HG02571 (cell line): ENCODE data around the gene SYP.
"Not testable (repeated sequence)": the region's sequence is repeated elsewhere in the genome, so short reads cannot be mapped to it uniquely, and the experiment has no call there.

Experiments used
- ATAC-seq: cut with Tn5 transposase; IDR thresholded peaks from one replicate; pipeline ENCODE4 v1.9.1; 2021; ENCODE audit warnings: mild to moderate bottlenecking, moderate library complexity; ENCODE audit not compliant: unreplicated experiment

SYP gene

DNA sequence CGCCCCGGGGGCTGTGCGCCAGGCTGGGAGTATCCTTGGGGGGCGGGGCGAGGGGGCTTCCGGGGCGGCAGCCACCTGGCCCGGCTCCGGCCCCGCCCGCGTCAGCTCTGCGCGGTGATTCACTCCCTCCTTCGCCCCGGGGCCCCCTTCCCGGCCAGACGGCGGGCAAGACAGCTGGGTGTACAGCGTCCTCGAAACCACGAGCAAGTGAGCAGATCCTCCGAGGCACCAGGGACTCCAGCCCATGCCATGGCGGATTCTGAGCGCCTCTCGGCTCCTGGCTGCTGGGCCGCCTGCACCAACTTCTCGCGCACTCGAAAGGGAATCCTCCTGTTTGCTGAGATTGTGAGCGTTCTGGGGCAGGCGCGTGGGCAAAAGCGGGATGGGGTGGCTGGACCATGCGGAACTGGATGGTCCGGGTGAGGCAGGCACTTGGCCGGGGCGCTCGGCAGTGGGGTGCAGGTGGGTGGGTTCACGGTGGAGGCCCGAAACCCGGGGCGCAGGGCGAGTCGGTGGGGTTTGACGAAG is 28.2 kb downstream of the SYP start, which contains the start of gene PLP2:
Gene PLP2, plus strand, starts transcription at position 147 of the 528 bp plus-strand sequence. Its CDS starts 103 bp downstream, at position 250.
- peak; percentile 24 for ATAC-seq

- no peak for ATAC-seq
Observed at GRCh38 chrX:49167740-49168108, 32.3 kb downstream of the SYP start.

DNA sequence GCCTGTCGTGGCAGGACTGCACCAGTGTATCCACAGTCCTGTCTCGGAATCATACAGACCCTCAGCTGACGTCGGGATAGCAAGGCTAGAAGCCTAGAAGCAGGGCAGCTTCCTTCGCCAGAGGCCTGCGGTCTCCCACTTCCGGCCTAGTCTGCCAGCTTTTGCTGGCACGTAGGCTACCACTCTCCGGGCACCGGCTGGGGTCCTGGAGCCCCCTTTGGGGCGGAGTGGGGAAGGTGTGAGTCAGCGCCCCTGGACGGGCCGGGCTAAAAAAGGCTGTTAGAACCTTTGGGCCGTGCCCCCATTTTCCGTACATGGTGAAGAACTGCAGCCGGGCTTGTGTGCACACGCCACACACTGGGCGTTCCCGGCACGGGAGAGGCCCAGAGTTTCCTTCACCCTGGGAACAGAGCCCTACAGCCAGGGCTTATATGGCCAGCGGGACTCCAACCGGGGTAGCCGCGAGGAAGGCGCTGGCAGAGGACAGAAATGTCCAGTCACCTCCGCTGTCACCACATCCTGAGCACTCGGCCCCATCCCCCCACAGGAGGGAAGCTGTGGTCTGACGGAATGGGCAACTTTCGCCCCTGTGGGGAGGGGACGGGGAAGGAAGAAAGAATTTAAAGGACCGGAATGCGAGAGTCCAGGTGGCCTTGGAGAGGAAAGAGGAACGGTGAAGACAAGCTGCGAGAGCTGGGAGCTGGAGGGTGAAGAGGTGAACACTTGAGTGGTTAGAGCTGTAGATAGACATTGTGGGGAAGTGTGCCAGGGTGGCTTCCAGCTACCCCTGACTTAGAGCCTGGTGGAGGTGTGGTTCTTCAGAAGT is 32.9 kb downstream of the SYP start:
- ATAC-seq, result no peak

GRCh38 chrX:49165901-49166881 is 33.8 kb downstream of the SYP start:
- no peak for ATAC-seq

DNA sequence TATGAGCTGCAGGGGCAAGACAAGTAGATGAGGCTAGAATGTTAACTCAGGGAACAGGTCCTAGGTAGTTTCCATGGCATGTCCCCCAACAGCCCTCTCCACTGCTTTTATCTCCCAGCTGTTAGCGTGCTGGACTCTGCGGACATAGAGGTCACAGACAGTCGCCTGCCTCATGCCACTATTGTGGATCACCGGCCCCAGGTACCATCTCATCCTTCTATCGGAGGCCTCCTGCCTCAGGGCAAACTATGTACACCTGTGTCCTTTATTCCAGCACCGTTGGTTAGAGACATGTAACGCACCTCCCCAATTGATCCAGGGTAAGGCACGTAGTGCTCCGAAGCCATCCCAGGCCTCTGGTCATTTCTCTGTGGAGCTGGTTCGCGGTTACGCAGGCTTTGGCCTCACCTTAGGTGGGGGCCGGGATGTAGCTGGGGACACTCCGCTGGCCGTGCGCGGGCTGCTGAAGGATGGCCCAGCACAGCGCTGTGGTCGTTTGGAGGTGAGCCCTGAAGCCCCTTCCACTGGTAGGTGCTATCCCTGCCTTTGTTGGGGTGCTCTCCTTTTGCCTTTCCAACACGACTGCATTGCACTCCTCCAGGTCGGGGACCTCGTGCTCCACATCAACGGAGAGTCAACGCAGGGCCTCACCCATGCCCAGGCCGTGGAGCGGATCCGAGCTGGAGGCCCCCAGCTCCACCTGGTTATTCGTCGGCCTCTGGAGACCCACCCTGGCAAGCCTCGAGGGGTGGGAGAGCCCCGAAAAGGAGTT is 35.2 kb downstream of the SYP start:
- ATAC-seq, result no peak

DNA sequence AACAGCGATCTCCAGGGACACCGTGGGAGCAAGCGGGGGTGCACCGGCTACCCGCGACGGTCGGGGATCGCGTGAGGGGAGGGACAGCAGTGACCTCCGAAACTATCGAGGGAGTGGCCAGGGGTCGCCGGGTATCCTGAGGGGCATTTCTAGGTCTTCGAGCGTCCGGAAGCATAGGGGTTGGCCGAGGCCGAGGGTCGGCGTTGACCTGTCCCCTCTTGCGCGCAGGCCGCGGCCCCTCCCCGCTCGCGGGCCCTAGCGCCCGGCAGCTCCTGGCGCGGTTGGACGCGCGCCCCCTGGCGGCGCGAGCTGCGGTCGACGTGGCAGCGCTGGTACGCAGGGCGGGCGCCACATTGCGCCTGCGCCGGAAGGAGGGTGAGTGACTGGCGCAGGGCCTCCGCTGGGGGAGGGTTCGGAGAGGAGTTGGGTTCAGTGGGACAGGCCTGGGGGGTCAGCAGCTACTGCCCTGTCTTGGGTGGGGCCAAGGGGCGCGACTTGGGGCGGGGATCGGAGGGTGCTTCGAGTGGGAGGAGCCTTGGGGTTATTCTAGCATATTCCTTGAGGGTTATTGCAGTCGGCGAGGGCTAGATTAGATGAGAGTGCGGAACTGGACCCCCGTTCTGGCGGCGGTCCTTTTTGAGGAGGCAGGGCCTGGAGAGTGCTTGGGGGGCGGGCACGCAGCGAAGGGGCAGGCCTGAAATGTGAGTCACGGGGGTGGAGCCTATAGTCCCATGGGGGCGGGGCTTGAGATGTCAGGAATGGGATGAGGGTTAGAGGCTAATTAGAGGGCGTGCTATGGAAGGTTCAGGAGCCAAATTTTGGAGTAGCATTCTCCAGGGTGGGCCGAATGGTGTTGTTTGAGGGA is 36.2 kb downstream of the SYP start:
- ATAC-seq, result peak; percentile 46

- no peak for ATAC-seq
Observed at GRCh38 chrX:49162620-49163019, 37.4 kb downstream of the SYP start, which contains the start of gene MAGIX. TSS of gene MAGIX (plus strand) at chrX:49162758. CDS start at chrX:49162890, 132 bp downstream.

DNA sequence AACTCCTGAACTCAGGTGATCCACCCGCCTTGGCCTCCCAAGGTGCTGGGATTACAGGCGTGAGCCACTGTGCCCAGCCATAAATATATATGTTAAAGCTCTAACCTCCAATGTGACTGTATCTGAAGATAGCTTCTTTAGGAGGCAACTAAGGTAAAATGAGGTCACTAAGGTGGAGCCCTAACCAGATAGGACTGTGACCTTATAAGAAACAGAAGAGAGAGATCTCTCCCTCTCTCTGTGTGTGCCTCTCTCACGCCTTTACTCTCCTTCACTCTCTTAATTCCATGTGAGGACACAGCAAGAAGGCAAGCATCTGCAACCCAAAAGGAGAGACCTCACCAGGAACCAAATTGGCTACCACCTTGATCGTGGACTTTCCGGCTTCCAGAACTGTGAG is 38.4 kb downstream of the SYP start:
- no peak for ATAC-seq

DNA sequence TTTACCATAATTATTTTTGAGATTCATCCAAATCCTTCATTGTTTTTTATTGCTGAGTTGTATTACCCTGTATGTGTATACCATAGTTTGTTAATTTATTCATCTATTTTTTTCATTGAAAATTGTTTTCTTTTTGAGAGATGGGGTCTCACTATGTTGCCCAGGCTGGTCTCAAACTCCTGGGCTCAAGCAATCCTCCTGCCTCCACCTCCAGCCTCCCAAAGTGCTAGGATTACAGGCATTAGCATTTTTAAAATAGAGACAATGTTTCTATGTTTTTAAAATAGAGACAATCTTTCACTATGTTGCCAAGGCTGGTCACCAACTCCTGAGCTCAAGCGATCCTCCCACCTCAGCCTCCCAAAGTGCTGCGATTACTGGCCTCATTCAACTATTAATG is 39.1 kb downstream of the SYP start:
- no peak for ATAC-seq

GRCh38 chrX:49157194-49157593 is 42.8 kb downstream of the SYP start:
- no peak for ATAC-seq

GRCh38 chrX:49155900-49156837 is 43.8 kb downstream of the SYP start:
- ATAC-seq, result peak; percentile 80

DNA sequence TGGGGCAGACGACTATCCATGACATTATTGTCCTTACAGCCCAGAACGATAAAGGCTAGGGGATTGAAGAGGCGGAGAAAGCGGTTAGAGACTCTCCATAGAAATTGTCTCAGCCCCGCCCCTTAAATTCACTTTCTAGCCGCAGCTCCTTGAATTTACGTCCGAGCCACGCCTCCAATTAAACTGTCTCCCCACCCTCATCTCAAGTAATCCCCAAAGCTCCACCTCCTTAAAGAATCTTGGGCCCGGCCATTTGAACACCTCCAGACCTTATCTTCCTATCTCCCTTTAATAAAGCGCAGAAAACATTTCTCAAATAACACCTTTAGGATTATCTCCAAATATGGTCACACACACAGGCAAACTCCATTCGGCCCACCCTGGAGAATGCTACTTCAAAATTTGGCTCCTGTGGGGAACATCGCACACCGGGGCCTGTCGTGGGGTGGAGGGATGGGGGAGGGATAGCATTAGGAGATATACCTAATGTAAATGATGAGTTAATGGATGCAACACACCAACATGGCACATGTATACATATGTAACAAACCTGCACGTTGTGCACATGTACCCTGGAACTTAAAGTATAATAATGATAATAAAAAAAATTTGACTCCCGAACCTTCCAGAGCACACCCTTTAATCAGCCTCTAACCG is 44.6 kb downstream of the SYP start:
- ATAC-seq, result no peak

GRCh38 chrX:49153467-49153866 is 46.5 kb downstream of the SYP start:
- no peak for ATAC-seq

GRCh38 chrX:49149291-49149690 is 50.7 kb downstream of the SYP start:
- ATAC-seq, result not testable (repeated sequence)

- not testable (repeated sequence) for ATAC-seq
Observed at GRCh38 chrX:49148390-49149100, 51.4 kb downstream of the SYP start.

- no peak for ATAC-seq
Observed at GRCh38 chrX:49147936-49148335, 52.1 kb downstream of the SYP start.

DNA sequence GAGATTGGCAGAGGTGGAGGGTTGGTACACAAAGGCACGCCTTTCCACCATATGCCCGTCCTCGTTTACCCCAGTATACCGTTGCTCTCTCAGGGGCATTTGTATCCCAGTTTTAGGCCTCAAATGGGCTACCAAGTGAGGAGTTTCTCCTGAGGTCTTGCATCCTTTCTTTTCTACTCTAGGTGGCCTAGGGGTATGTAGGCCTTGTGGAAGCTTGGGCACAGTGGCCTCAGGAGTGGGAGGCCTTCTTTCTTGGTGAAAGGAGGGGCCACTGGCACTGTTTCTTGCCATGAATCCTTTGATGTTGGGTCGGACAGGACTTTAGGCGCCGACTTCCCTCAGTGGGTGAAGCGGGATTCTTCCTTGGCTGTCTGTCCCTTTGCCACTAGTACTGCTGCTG is 52.7 kb downstream of the SYP start:
- ATAC-seq, result no peak
